ENCODE measurements around the gene RABAC1.

RABAC1 gene

GRCh38 chr19:41926763-41927496, 32.2 kb downstream of the RABAC1 start:
- H3K4me3 ChIP-seq (ENCODE audit: low read length in 2 of 2), result peak overlapping the region in 1 of 2 donors; percentile 14
- no peak overlapping the region for H3K27ac ChIP-seq (replicated peaks; ENCODE audit: low read length)
- no peak for DNase-seq (ENCODE audit: low spot score)
- H2AK5ac ChIP-seq (ENCODE audit: low read depth, low read length), result no peak overlapping the region
- H3K27me3 ChIP-seq (ENCODE audit: control insufficient read depth in 3 of 3, insufficient read depth in 3 of 3, low read depth in 1 of 3, low read length in 3 of 3), result peaks cover 45 to 94% (median 88%) of the 10 kb centered on the region in 3 experiments
- peaks cover 6 to 10% of the 10 kb centered on the region in 2 donors for H3K4me1 ChIP-seq (ENCODE audit: control insufficient read depth in 2 of 2, insufficient read depth in 1 of 2, low read depth in 1 of 2, low read length in 2 of 2)
- no peak overlapping the region for H2AFZ ChIP-seq (ENCODE audit: low read length)
- no CpG with 5 or more reads among the region's 16 CpGs for WGBS, 2 donors (ENCODE audit: extremely low coverage in 2 of 2, insufficient read length in 2 of 2, insufficient replicate concordance in 1 of 2)
- no peak overlapping the region for H2BK5ac ChIP-seq (ENCODE audit: low read length)
- no peak overlapping the region for H3K4ac ChIP-seq (ENCODE audit: low read length)
- no peak overlapping the region for H4K91ac ChIP-seq (ENCODE audit: low read depth, low read length, poor library complexity)
- no peak overlapping the region for H2BK12ac ChIP-seq (ENCODE audit: low read length)
- H3K4me2 ChIP-seq (ENCODE audit: insufficient read depth, low read length, poor library complexity, severe bottlenecking), result no peak overlapping the region
- no peak overlapping the region for H3K23ac ChIP-seq (ENCODE audit: low read depth, low read length, poor library complexity)
- H3K79me1 ChIP-seq (ENCODE audit: low read depth, low read length), result no peaks in the 10 kb centered on the region
- H2BK15ac ChIP-seq (ENCODE audit: low read length), result no peak overlapping the region
- no peak overlapping the region for H4K8ac ChIP-seq (ENCODE audit: low read depth, low read length)
- H3K18ac ChIP-seq (ENCODE audit: low read length), result no peak overlapping the region
- no peaks in the 10 kb centered on the region for H3K36me3 ChIP-seq (replicated peaks in 1 of 2; ENCODE audit: control insufficient read depth in 2 of 2, insufficient read depth in 2 of 2, low read length in 2 of 2)
- no peak overlapping the region for H3K9ac ChIP-seq (ENCODE audit: low read depth, low read length, poor library complexity)
- H2BK120ac ChIP-seq (ENCODE audit: low read depth, low read length), result no peak overlapping the region
- peaks cover 0 to 11% of the 10 kb centered on the region in 2 donors for H3K9me3 ChIP-seq (replicated peaks in 1 of 2; ENCODE audit: control insufficient read depth in 2 of 2, insufficient read depth in 1 of 2, low read depth in 1 of 2, low read length in 2 of 2)
- H3K14ac ChIP-seq (ENCODE audit: low read length), result no peak overlapping the region

- H3K4me2 ChIP-seq (ENCODE audit: insufficient read depth, low read length, poor library complexity, severe bottlenecking), result no peak overlapping the region
- H3K4ac ChIP-seq (ENCODE audit: low read length), result no peak overlapping the region
- DNase-seq (ENCODE audit: low spot score), result no peak
- no CpG with 5 or more reads among the region's 27 CpGs for WGBS, 2 donors (ENCODE audit: extremely low coverage in 2 of 2, insufficient read length in 2 of 2, insufficient replicate concordance in 1 of 2)
- no peak overlapping the region for H2BK15ac ChIP-seq (ENCODE audit: low read length)
- no peak overlapping the region for H2AK5ac ChIP-seq (ENCODE audit: low read depth, low read length)
- H3K9me3 ChIP-seq (replicated peaks in 1 of 2; ENCODE audit: control insufficient read depth in 2 of 2, insufficient read depth in 1 of 2, low read depth in 1 of 2, low read length in 2 of 2), result peaks cover 0 to 11% of the 10 kb centered on the region in 2 donors
- peak overlapping the region in 1 of 2 donors; percentile 6 for H3K4me3 ChIP-seq (ENCODE audit: low read length in 2 of 2)
- H2BK12ac ChIP-seq (ENCODE audit: low read length), result no peak overlapping the region
- no peak overlapping the region for H3K18ac ChIP-seq (ENCODE audit: low read length)
- peaks cover 45 to 94% (median 88%) of the 10 kb centered on the region in 3 experiments for H3K27me3 ChIP-seq (ENCODE audit: control insufficient read depth in 3 of 3, insufficient read depth in 3 of 3, low read depth in 1 of 3, low read length in 3 of 3)
- peak overlapping the region; percentile 10 for H3K23ac ChIP-seq (ENCODE audit: low read depth, low read length, poor library complexity)
- H4K8ac ChIP-seq (ENCODE audit: low read depth, low read length), result no peak overlapping the region
- H3K36me3 ChIP-seq (replicated peaks in 1 of 2; ENCODE audit: control insufficient read depth in 2 of 2, insufficient read depth in 2 of 2, low read length in 2 of 2), result no peaks in the 10 kb centered on the region
- no peak overlapping the region for H3K14ac ChIP-seq (ENCODE audit: low read length)
- H2BK120ac ChIP-seq (ENCODE audit: low read depth, low read length), result no peak overlapping the region
- no peak overlapping the region for H3K27ac ChIP-seq (replicated peaks; ENCODE audit: low read length)
- no peak overlapping the region for H3K9ac ChIP-seq (ENCODE audit: low read depth, low read length, poor library complexity)
- no peak overlapping the region for H2AFZ ChIP-seq (ENCODE audit: low read length)
- H3K79me1 ChIP-seq (ENCODE audit: low read depth, low read length), result no peaks in the 10 kb centered on the region
- no peak overlapping the region for H4K91ac ChIP-seq (ENCODE audit: low read depth, low read length, poor library complexity)
- peaks cover 6 to 10% of the 10 kb centered on the region in 2 donors for H3K4me1 ChIP-seq (ENCODE audit: control insufficient read depth in 2 of 2, insufficient read depth in 1 of 2, low read depth in 1 of 2, low read length in 2 of 2)
- H2BK5ac ChIP-seq (ENCODE audit: low read length), result no peak overlapping the region
Observed at GRCh38 chr19:41926028-41926762, 32.9 kb downstream of the RABAC1 start.

GRCh38 chr19:41925208-41926003, 33.7 kb downstream of the RABAC1 start:
- no peak for DNase-seq (ENCODE audit: low spot score)
- Histone ChIP-seq H3K4me3 (ENCODE audit: low read length in 2 of 2) (peak overlapping the region in 1 of 2 donors; percentile 6), H3K79me1 (ENCODE audit: low read depth, low read length) (no peaks in the 10 kb centered on the region), H2BK120ac (ENCODE audit: low read depth, low read length) (no peak overlapping the region), H3K9ac (ENCODE audit: low read depth, low read length, poor library complexity) (no peak overlapping the region), H3K4me1 (ENCODE audit: control insufficient read depth in 2 of 2, insufficient read depth in 1 of 2, low read depth in 1 of 2, low read length in 2 of 2) (peaks cover 6 to 10% of the 10 kb centered on the region in 2 donors), H3K14ac (ENCODE audit: low read length) (no peak overlapping the region), H3K9me3 (replicated peaks in 1 of 2; ENCODE audit: control insufficient read depth in 2 of 2, insufficient read depth in 1 of 2, low read depth in 1 of 2, low read length in 2 of 2) (peaks cover 0 to 12% of the 10 kb centered on the region in 2 donors), H3K27ac (replicated peaks; ENCODE audit: low read length) (no peak overlapping the region), H2BK15ac (ENCODE audit: low read length) (no peak overlapping the region), H3K36me3 (replicated peaks in 1 of 2; ENCODE audit: control insufficient read depth in 2 of 2, insufficient read depth in 2 of 2, low read length in 2 of 2) (no peaks in the 10 kb centered on the region), H3K23ac (ENCODE audit: low read depth, low read length, poor library complexity) (no peak overlapping the region), H3K4me2 (ENCODE audit: insufficient read depth, low read length, poor library complexity, severe bottlenecking) (no peak overlapping the region), H2AK5ac (ENCODE audit: low read depth, low read length) (no peak overlapping the region), H4K8ac (ENCODE audit: low read depth, low read length) (no peak overlapping the region), H2AFZ (ENCODE audit: low read length) (no peak overlapping the region), H2BK12ac (ENCODE audit: low read length) (no peak overlapping the region), H3K27me3 (ENCODE audit: control insufficient read depth in 3 of 3, insufficient read depth in 3 of 3, low read depth in 1 of 3, low read length in 3 of 3) (peaks cover 47 to 94% (median 88%) of the 10 kb centered on the region in 3 experiments), H3K4ac (ENCODE audit: low read length) (no peak overlapping the region), H3K18ac (ENCODE audit: low read length) (no peak overlapping the region), H2BK5ac (ENCODE audit: low read length) (no peak overlapping the region), H4K91ac (ENCODE audit: low read depth, low read length, poor library complexity) (no peak overlapping the region)
- WGBS, 2 donors (ENCODE audit: extremely low coverage in 2 of 2, insufficient read length in 2 of 2, insufficient replicate concordance in 1 of 2), result no CpG with 5 or more reads among the region's 7 CpGs
